ENCODE measurements around the gene UPB1. TPM values are rescaled to one million over a fixed set of nuclear protein-coding genes. Genes with fewer than 3 reads are reported as not detected.

The UPB1 gene
- total and polyA plus RNA-seq, 10 of the 15 experiments (the other 5 are each of a cell fraction or from before 2014, with no cell fraction given), result 0.89 to 20.5 (median 3.1) TPM

DNA sequence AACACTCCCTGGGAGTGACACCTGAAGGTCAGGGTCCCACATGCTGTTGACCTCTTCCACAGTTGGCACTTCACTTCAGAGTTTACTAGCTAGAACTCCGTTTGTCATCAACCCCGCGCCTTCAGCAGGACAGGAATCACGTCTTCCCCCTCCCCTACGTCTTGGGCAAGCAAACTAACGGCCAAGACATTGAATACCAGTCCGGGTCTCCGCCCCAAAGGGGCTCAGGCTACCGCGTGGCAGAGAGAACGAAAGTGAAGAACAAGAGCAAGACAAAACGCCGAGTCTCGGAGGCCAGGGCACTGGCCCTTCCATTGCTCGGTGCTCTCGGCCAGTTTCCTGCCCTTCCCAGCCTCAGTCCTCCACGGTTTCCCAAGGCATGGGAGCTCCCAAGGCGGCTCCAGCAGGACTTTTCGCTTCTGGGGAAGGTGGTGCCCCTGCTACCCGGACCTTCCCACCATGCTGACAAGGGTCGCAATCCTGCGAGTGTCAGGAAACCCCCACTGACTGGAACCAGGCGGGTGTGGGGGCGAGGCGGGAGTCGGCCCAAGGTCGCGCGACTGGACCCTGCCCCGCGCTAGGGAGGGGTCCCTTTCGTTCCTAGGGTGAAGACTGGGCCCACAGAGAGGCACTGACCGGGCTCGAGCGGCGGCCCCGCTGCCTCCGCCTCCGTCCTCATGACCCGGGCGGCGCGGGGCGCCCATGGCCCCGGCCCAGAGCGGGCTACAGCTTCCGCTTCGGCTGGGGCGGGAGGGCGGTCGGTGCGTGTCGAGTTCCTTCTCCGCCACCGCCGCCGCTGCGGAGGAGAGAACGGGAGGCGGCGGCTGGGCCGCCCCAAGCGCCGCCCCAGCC lies 59.4 kb downstream of the UPB1 start, which contains the start of gene GUCD1:
Gene GUCD1 (minus strand): TSS at position 826 of the 852 bp plus-strand sequence. CDS start 147 bp downstream, at position 679.
- peaks cover 8% of the 10 kb centered on the region in 2 experiments for H3K36me3 ChIP-seq (ENCODE audit: control insufficient read depth in 2 of 2, insufficient read depth in 2 of 2, low read length in 1 of 2)
- in situ Hi-C loops (cut with MboI) (no loop called here), intact Hi-C loops (cut with micrococcal nuclease; ENCODE audit: unreplicated experiment) (loop anchor here (1.0 kb wide), 1 partner anchor 120 kb away; no protein-coding TSS in a partner anchor)
- no TSS peak for BruUV-seq (replicated peaks)
- no peaks in the 10 kb centered on the region; the same call in 1 of the 2 replicates for H4K20me1 ChIP-seq (ENCODE audit: control insufficient read depth, insufficient read depth)
- peak within 1 kb of the TSS; percentile 99 for H3K9ac ChIP-seq (ENCODE audit: control insufficient read depth, insufficient read depth, low read length)
- H3K4me1 ChIP-seq (ENCODE audit: control insufficient read depth, insufficient read depth, low read length), result peaks cover 14% of the 10 kb centered on the region
- H3K27me3 ChIP-seq (replicated peaks in 1 of 2; ENCODE audit: control insufficient read depth in 2 of 2, insufficient read depth in 2 of 2, low read length in 1 of 2), result no peaks in the 10 kb centered on the region
- H3K79me2 ChIP-seq (ENCODE audit: control insufficient read depth, insufficient read depth, low read length), result peaks cover 83% of the 10 kb centered on the region
- ChIA-PET SMC1A (ENCODE audit: uncharacterized antibody, unreplicated experiment) (interaction anchor here (1.1 to 1.9 kb wide), 3 partner anchors 10 to 156 kb away, joined by 4 to 7 read pairs (median 4); no protein-coding TSS in a partner anchor), POLR2A (interaction anchor here (1.0 to 2.5 kb wide), 6 partner anchors 10 to 127 kb away, joined by 3 to 42 read pairs (median 4); partner anchors contain the start of gene ADORA2A), RAD21 (ENCODE audit: unreplicated experiment) (interaction anchor here (0.9 to 2.1 kb wide), 7 partner anchors 11 to 155 kb away, joined by 3 to 7 read pairs (median 3); partner anchors contain the start of gene ADORA2A), CTCF (interaction anchor here (0.5 to 0.7 kb wide), 3 partner anchors 14 to 147 kb away, joined by 3 read pairs; no protein-coding TSS in a partner anchor)
- DNase-seq (ENCODE audit: low read depth, low spot score) (no peak), ATAC-seq (peak; percentile 21), FAIRE-seq (no peak)
- WGBS (ENCODE audit: insufficient coverage, insufficient replicate concordance, low lambda C conversion rate, missing lambda C conversion rate), result under 1% methylated on average over 45 of the region's 64 CpGs
- peak within 1 kb of the TSS; percentile 99 for H3K27ac ChIP-seq (ENCODE audit: control insufficient read depth, insufficient read depth)
- peak within 1 kb of the TSS; percentile 93 for H2AFZ ChIP-seq (ENCODE audit: control insufficient read depth, low read depth, low read length)
- H3K9me3 ChIP-seq (replicated peaks; ENCODE audit: control insufficient read depth, insufficient read depth, low read length), result no peaks in the 10 kb centered on the region
- peak within 1 kb of the TSS; percentile 99 for H3K4me3 ChIP-seq
- H3K4me2 ChIP-seq (ENCODE audit: control insufficient read depth, insufficient read depth), result peak within 1 kb of the TSS; percentile 94
- TF ChIP-seq NKRF (conservative IDR thresholded peaks at IDR 0.05) (peak; percentile 77; the same call in 1 of the 2 replicates), POLR2A (IDR thresholded peaks at IDR 0.05; ENCODE audit: low read depth, low read length) (peak; percentile 82), DPF2 (IDR thresholded peaks at IDR 0.05) (peak; percentile 70; the same call in 1 of the 2 replicates), MXI1 (IDR thresholded peaks at IDR 0.05; ENCODE audit: low read depth, low read length) (peak; percentile 80; the same call in 1 of the 2 replicates), POU2F2 (IDR thresholded peaks at IDR 0.05; ENCODE audit: borderline replicate concordance, low read depth, low read length) (0 out of 3 replicates have a peak, but pooled peaks have one; percentile 4), SMARCA5 (IDR thresholded peaks at IDR 0.05) (peak; percentile 75), POLR2AphosphoS2 (IDR thresholded peaks at IDR 0.05; ENCODE audit: low read depth, low read length) (peak; percentile 24; the same call in 1 of the 2 replicates), BHLHE40 (IDR thresholded peaks at IDR 0.05; ENCODE audit: borderline replicate concordance in 1 of 2, low read depth in 2 of 2, low read length in 1 of 2) (no peak), MYB (IDR thresholded peaks at IDR 0.05; ENCODE audit: borderline replicate concordance, low read depth, low read length) (no peak), CBFB (IDR thresholded peaks at IDR 0.05; ENCODE audit: low read depth) (no peak), LARP7 (IDR thresholded peaks at IDR 0.05) (peak; percentile 87), GATAD2B (conservative IDR thresholded peaks at IDR 0.05; ENCODE audit: low read depth) (peak; percentile 64; the same call in 1 of the 2 replicates), TAF1 (IDR thresholded peaks at IDR 0.05; ENCODE audit: borderline replicate concordance, low read depth, low read length) (0 out of 2 replicates have a peak, but pooled peaks have one; percentile 8), POLR2AphosphoS5 (IDR thresholded peaks at IDR 0.05; ENCODE audit: low read length) (peak; percentile 65; the same call in 1 of the 2 replicates), EP300 (IDR thresholded peaks at IDR 0.05; ENCODE audit: borderline replicate concordance in 1 of 2, control insufficient read depth in 1 of 2, low read depth in 2 of 2, low read length in 2 of 2) (no peak), MLLT1 (IDR thresholded peaks at IDR 0.05) (0 out of 2 replicates have a peak, but pooled peaks have one; percentile 51)
- TF ChIP-seq, protein P1, sequence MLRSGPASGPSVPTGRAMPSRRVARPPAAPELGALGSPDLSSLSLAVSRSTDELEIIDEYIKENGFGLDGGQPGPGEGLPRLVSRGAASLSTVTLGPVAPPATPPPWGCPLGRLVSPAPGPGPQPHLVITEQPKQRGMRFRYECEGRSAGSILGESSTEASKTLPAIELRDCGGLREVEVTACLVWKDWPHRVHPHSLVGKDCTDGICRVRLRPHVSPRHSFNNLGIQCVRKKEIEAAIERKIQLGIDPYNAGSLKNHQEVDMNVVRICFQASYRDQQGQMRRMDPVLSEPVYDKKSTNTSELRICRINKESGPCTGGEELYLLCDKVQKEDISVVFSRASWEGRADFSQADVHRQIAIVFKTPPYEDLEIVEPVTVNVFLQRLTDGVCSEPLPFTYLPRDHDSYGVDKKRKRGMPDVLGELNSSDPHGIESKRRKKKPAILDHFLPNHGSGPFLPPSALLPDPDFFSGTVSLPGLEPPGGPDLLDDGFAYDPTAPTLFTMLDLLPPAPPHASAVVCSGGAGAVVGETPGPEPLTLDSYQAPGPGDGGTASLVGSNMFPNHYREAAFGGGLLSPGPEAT (IDR thresholded peaks at IDR 0.05; ENCODE audit: low read depth), result peak; percentile 40; the same call in 1 of the 2 replicates

All from GM12878 (cell line).